ENCODE data around the gene JAML.
"Not testable (repeated sequence)": the region's sequence is repeated elsewhere in the genome, so short reads cannot be mapped to it uniquely, and the experiment has no call there.

The JAML gene

DNA sequence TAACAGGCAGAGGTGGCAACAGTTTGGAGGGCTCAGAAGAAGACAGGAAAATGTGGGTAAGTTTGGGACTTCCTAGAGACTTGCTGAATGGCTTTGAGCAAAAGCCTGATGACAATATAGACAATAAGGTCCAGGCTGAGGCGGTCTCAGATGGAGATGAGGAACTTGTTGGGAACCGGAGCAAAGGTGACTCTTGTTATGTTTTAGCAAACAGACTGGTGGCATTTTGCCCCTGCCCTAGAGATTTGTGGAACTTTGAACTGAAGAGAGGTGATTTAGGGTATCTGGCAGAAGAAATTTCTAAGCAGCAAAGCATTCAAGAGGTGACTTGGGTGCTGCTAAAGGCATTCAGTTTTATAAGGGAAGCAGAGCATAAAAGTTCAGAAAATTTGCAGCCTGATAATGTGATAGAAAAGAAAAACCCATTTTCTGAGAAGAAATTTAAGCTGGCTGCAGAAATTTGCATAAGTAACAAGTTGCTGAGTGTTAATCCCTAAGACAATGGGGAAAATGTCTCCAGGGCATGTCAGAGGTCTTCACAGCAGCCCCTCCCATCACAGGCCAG, 33.8 kb downstream of the JAML start:
- not testable (repeated sequence) for DNase-seq

DNA sequence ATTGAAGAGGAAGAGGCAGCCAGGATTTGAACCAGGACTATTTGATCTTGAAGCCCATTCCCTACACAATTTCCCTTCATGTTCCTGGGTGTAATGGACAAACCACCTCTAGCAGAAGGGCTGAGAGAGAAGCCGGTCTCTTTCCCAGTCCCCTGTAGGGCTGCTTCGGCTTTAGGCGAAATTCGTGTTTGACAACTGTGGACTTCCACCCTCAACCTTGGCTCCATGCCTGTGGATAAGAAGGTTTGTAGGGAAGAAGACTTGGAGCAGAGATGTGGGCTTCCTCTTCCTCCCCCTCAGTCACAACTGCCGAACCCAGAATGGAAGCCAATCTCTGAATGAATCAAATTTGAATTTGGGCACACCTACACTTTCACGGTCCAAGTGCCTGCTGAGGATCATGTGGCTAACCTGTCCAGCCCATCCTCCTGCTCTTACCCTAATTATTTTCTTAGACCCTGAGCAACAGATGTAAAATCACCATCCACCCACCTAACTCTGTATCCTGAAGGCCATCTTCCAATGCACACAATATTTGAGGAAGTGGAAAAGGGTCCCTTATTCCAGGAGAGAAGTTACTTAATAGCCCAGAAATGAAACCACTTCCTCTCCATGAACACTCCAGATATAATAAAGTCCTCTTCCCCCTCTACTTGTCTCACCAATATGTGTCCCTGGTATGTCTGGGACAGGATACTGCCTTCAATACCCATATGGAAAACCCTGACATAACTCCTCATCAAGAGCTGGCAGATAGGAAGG, 38.3 kb downstream of the JAML start:
- no peak for DNase-seq

DNA sequence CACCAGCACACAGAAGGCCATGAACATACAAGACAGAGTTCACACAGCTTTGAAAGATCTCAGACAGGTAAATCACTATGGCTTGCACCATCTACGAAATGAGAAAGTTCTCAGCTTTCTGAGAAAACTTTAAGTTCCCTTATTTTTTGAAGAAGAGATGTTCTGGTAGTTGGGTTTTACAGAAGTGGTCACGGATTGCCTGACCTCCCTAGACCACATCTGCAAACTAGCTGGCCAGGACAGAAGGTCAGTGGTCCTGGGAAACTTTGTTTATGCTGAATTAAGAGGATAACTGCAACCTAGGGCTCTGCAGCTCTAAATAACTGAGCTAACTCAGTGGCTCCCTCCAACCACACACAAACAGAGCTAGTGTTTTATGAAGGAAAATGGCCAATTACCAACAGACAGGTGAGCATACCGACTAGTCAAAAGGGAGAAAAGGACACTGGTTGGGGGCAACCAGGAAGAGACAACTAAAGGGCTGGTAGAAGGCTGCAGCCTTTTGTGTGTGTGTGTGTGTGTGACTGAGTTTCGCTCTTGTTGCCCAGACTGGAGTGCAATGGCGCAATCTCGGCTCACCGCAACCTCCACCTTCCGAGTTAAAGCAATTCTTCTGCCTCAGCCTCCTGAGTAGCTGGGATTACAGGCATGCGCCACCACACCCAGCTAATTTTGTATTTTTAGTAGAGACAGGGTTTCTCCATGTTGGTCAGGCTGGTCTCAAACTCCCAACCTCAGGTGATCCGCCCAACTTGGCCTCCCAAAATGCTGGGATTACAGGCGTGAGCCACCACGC, 39.8 kb downstream of the JAML start:
- DNase-seq = no peak

DNA sequence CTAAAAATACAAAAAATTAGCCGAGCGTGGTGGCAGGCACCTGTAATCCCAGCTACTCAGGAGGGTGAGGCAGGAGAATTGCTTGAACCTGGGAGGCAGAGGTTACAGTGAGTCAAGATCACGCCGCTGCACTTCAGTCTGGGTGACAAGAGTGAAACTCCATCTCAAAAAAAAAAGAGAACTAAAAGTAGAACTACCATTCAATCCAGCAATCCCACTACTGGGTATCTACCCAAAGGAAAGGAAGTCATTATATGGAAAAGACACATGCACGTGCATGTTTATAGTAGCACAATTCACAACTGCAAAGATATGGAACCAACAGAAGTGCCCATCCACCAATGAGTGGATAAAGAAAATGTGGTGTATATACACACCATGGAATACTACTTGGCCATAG, 41.1 kb downstream of the JAML start:
- not testable (repeated sequence) for DNase-seq

DNA sequence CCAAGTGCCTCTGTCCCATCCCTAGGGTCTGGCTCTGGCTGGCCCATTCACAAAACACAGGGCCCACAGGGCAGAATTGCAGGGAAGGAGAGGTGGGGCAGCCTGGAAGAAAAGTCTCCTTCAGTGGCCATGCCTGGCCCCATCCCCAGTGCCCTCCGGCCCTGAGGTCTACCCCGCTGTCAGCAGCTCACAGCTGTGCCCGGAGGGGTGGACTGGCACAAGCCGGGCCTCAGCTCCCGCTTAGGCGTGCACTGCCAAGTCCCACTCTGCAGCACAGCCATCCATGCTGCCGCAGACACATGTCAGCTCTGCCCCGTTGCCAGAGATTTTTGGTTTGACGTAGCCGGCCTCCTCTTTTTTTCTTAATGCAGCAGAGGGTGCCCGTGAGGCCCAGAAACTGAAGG, 44.5 kb downstream of the JAML start:
- peak; percentile 45 for DNase-seq

DNA sequence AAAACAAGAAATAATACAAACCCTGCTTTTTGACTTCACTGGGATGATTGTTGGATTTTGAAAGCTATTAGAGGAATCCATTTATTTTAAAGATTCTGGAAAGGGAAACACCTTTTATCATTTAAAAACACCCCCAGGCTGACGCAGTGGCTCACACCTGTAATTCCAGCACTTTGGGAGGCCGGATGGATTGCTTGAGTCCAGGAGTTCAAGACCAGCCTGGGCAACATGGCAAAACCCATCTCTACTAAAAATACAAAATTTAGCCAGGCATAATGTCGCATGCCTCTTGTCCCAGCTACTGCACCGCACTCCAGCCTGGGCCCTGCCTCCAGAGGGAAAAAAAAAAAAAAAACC, 48.1 kb downstream of the JAML start:
- DNase-seq = no peak

DNA sequence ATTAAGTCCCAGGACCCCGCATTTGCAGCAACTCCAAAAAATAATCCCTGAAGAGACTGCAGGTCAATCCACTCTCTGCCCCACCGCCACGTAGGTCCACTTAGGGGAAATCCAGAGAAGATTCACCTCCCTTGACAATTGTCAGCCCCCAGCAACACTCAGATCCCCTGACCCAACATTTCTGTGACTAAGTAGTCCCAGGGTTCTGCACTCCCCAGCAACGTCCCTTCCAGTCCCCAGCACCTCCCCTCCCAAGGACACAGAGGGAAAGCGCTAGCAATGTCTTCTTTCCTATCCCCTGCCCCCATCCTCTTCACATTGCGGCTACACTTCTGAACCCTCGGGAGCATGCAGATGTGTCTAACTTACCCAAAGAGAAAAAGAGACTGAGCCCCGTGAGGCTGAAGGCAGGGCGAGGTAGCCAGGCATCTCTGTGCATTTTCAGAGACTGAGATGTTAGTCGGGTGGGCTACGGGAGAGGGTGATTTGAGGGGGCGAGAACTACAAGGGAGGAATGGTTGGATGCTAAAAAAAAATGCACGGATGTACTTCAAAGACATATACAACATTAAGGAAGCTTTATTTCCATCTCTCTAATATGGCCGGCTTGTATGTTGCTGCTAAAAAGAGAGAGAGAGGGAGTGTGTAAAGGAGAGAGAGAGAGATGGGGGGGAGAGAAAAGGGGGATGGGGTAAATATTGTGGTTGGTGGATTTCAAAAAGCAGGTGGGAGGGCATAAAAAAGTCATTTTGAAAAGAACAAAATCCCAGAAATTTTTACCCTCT, 48.6 kb downstream of the JAML start, which contains the start of gene SCN2B:
TSS of gene SCN2B (minus strand) at position 647 of the 785 bp plus-strand sequence. CDS start at position 439, 208 bp downstream.
- no peak for DNase-seq

DNA sequence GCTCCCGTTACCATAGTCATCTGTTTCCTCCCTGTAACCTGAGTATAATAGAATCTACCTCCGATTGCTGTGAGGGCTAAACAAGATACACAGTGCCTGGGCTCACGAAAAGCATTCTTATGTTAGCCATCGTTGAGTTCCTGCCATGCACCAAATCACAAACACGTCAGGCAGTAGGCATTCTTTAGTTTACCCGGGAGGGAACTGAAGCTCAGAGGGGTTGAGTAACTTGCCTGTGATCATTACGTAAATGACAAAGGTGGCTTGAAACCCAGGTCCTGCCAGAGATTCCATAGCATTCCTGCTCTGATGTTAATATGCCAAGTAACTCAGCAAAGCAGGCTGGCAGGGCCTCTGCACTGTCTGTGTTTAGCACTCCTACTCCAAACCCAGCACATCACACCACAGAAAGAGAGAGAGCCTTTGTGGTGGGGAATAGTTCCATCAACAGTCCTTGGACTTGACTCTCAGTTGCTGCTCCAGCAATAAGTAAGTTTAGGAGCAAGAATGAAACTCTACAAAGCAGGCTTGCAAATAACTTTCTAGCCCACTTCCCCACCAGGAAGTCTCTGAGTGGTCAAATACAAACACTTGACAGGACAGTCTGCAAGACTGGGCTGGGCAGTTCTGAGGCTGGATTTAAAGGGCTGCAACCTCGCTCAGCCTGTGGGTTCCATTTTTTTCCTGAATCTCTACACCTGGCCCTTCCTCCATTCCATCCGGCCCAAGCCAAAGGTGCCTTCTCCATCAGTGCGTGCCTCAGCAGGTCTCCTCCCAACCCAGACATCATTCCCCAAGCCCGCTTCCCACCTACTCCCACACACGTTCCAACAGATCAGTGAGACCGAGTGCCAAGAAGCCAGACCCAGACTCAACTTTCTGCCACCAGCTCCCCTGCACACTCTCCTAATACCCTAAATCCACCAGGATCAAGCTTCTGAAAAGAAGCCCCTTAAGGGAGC, 49.5 kb downstream of the JAML start:
- DNase-seq = no peak

DNA sequence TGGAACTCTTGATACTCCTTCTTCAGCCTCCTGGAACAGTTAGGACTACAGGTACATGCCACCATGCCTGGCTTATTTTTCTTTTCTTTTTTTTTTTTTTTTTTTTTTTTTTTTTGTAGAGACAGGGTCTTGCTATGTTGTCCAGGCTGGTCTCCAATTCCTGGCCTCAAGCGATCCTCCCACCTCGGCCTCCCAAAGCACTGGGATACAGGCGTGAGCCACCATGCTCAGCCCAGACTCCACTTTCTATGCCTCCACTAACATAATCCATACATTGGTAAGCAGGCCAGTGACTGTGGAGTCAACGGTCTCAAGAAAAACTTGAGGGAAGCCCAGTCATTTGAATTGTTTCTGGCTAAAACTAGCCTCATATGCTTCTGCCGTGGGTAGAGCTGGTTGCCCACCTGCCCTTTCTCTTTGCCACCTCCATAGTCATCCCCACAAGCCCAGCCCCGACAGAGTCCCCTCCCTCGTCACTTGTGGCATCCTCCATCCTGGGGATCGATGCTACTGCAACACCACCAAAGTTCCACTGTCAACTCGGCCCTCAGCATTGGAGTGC, 50.7 kb downstream of the JAML start:
- no peak for DNase-seq

DNA sequence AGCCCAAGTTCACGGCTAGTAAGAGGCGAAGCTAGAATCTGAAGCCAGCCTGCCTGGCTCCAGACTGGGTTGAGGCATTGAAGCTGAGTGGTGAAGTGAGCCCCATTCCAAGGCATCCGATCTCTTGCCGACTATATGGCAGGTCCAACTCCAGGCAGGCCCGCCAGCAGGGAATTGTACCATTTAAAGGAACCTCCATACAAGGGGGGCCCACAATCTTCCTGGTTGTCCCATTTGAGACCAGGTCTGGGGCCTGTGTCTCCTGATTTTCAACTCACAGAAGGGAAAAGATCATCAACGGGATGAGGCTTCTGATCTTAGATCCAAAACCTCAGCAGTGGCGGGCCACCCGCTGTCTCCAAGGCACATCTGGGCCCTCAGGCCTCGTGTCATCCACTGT, 52.5 kb downstream of the JAML start:
- DNase-seq = no peak

DNA sequence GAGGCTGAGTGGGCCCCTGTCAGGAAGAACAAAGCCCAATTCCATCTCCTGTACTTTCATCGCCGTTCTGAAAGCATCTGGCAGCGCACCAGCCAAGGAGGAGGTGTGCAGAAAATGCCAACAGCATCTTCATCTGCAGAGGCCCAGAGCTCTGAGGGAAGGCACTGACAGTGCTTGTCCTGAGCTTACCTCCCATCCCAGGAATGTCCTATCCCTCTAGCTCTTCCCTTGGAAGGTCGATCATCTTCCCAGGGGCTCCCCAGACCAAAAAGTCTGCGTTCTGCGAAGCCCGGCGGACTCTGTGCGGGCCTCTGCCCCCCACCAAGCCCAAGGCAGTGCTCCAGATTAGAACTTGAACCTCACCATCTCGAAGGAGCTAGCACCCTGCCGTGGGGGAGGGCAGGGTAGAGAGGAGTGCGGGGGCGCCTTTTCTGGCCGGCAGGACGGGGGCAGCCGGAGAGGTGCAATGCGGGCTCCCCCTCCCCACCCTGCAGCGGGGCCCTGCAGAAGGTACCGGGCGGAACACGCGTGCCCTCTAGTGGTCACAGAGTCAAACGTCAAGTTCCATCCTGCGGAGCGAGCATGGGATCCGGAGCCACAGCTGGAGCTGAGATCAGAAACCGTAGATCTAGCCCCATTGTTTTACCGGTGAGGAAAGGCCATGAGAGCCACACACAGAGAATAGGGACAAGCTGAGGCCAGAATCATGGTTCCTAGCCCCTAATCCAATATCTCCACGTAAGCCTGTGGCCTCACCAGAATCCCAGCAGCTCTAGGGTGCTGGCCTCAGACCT, 53.3 kb downstream of the JAML start:
- DNase-seq = peak; percentile 1

DNA sequence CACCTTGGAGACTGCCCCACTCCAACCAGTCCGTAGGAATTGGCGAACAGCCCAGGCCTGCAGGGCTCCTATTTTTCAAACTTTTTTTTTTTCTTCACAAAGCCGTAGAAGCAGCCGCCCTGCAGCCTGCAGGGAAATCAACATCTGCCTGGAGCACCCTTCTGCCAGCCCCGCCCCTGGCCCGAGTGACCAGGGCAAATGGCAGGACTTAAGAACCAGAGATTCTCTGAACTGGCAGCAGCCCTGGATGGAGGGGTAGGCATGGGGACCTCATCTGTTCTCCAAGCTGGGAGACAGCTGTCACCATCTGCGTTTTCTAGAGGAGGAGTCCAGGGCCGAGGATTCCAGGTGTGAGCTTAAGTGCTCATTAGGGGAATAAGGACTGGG, 53.9 kb downstream of the JAML start:
- DNase-seq = no peak

DNA sequence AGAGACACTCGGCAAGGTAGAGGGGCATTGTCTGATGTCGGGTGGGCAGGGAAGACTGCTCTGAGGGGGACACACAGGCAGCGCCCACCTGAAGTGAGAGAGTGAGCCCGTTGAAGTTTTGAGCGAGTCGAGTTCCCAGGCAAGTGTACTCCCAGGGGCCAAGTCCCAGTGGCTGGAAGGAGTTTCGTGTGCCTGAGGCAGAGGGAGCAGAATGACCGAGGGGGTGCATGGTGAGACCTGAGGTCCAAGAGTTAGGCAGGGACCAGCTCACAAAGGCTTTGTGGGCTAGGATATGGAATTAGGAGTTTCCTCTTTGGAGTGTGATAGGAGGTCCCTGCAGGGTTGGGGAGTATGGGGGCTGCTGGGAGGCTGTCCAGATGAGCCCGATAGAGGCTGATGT, 54.6 kb downstream of the JAML start:
- no peak for DNase-seq

DNA sequence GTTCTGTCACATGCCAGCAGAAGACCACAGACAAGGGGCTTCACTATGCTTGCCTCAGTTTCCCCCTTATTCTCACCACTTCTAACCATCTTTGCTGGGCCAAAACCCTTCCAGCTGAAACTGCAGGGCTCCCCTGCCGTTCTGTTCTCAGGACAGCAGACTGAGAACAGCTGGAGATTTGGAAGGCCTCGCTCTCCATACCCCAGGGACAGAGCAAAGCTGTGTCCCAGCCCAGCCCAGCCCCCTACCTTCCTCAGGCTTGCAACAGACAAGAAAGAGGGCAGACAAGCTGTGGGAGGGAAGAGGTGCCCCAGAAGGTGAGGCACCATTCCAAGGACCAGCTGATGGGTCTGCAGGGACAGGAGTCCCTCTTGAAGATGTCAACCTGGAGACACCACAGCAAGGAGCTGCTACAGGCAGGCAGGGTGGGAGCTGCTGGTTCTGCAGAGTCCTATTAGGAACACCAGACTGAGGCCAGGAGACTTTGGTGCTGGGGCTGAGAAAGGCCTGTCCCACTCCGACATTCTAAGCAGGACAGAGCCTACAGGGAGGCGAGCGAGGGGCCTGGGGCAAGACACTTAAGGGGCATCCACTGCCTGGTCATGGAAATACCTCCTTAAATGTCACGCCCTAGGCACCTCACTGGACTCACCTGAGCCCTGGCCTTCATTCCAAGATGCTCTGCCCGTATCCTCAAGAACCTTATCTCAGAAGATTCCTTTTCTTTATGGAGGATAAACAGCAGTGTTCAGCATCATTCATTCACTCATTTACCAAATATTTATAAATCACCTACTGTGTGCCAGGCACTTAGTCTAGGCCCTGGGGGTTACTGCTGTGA, 55.3 kb downstream of the JAML start:
- no peak for DNase-seq

DNA sequence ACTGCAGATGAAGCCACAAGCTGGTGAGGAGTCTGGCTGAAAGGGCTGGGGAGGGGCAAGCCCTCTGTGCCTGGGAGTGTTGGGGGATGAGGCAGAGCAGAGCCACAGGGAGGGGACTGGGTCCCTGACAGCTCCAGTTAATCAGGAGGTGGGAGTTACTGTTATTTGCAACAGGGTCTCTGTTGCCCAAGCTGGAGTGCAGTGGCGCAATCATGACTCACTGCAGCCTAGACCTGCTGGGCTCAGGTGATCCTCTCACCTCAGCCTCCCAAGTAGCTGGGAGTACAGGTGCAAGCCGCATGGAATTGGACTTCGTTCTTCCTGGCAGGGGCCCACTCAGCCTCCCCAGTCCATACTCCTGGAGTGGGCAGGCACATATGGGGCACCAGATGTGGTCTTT, 56.1 kb downstream of the JAML start:
- no peak for DNase-seq

DNA sequence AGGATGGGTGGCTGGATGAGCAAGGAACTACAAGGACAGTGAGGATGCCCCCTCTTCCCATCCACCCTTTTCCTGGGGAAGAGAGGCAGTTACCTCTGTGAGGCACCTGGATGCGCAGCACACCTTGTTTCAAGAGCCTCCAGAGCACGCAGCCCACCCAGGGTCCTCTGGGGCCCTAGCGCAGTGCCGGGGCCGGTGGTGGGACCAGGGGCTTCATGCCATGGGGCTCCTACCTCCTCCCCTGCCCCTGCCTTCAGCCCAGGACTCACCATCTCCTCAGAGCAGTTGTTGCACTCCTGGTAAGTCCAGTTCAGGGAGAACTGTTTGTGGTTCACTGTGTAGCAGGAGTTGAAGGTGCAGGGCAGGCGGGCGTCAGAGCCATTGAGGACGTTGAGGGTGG, 56.5 kb downstream of the JAML start:
- no peak for DNase-seq

DNA sequence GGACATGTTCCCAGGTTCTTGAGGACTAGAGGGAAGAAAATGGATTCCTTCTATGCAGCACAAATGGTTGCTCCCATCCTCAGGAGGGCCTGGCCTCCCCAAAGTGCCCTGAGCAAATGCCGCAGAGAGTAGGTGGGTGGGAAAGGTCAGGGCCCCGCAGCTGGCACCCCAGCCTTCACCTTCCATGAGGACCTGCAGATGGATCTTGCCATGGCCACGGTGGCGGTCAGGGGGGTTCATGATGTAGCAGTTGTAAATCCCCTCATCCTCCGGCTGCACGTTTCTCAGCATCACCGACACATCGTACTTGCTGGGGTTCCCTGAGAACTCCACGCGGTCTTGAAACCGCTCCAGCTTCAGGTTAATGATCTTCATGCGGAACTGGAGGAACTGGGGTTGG, 56.9 kb downstream of the JAML start:
- DNase-seq = no peak

DNA sequence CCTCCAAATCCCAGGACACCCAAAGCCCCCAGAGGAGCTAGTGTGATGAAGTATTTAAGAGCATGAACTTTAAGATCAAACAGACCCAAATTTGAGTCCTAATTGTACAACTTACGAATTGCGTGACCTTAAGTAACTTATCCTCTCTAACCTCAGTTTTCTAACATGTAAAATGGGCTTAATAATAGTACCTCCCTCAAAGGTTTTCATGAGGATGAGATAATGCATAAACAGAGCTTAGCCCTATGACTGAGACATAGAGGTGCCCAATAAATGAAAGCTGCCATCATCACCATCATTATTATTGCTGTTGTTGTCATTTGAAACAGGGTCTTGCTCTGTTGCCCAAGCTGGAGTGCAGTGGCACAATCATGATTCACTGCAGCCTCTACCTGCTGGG, 57.6 kb downstream of the JAML start:
- no peak for DNase-seq

DNA sequence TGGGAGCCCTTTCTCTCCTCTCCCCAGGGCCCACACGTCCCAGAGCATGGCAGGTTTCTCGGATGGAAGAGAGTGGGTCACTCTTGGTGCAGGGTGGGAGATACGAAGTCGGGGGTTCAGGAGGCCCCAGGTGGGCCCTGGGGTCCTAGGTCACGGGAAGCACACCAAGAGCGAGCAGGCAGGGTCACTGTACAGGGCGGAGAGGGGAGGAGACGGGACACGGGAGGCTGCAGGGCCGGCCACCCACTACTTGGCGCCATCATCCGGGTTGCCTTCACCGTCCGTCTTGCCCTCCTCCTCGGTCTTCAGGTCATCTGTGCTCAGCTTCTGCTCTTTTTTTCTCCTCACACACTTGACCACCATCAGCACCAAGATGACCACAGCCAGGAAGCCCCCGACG, 58.2 kb downstream of the JAML start:
- no peak for DNase-seq

DNA sequence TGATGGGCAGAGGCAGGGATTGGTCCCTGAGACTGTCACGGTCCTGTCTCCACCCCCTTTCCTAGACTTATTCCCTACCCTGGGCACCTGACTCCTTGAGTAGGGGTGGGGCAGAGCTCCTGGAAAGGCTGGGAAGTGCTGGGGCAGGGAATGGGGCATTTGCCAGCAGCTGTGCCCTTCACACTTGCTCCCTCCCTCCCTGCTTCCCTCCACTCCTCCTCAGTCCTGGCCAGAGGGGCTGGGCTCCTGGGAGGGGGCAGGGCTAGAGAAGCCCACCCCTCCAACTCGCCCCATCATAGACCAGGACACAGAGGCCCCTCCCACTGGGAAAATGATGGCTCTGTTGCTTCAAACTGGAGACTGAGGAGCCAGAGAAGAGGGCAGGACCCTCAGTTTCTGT, 59.9 kb downstream of the JAML start:
- no peak for DNase-seq
